Stimulated activated naive CD8-positive, alpha-beta T cell treated with anti-CD3 and anti-CD28 coated beads, Interleukin-15, Interleukin-2, amounts not matched to agents 100 U/mL and 50 U/mL, for 24 hours (primary cell): ENCODE measurements around the gene ZNF222.

Experiments
- ATAC-seq: fragments of 150-1000 bp; cut with Tn5 transposase; one replicate; pipeline ENCODE4 v1.10.0; 2021
- DNase-seq: peaks from one replicate; pipeline ENCODE4 v3.0.0; 2021

ZNF222 gene

DNA sequence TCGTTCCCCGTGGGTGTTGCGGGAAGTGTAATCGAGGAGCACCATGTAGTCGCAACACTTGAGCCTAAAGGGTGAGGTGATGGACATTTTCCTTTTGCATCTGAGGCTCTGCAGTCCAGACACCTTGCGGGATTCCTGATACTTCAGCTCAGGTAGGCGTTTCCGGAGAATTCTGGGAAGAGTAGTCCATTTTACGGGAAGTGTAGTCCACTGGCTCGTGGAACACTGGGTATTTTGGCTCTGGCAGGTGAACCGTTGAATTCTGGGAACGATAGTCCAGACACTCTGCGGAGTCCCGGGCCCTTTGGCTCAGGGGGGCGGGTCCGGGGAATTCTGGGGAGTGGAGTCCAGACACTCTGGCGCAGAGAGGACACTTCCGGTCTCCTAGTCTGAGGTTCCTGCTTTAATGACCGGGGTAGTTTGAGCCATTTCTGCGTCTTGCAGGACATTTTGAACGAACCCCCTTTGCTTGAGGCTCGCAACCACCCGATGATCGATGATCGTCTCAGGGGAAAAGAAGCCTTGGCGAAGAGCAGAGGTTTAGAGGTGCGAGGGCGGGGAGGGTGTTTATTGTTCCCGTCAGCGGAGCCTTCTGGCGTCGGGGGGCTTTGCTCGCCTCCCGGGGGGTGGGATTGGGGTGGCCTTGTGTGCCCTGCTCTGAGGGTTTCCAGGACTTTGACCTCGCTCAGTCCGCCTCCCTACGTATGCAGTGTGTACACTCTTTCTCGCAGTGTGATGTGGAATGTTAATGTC, 26.6 kb downstream of the ZNF222 start, which contains the start of gene ZNF223:
ZNF223 (plus strand) TSS at position 387 of the 753 bp plus-strand sequence. CDS start 3,141 bp downstream, outside the sequence.
- ATAC-seq (peak; percentile 85), DNase-seq (peak; percentile 63)

- ATAC-seq: no peak
- no peak for DNase-seq
Observed at GRCh38 chr19:44055870-44056269, 30.7 kb downstream of the ZNF222 start.

- no peak for DNase-seq
- no peak for ATAC-seq
Observed at GRCh38 chr19:44059229-44059628, 34.0 kb downstream of the ZNF222 start.

DNA sequence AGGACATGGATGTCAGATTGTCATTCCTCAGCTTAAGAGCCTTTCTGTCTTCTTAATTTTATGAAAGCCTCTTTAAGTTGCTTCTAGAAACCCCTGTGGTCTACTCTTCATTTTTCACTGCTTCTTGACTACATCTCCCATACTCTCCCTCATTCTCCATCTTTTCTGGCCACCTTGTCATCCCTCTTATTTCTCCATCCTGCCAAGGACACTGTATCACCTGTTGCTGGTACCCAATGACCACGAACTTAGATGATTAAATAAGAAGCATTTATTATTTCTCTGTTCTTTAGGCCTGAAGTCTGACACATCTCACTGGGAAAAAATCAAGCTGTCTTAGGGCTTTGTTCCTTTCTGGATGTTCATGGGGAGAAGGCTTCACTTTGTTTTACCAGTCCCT, 35.9 kb downstream of the ZNF222 start:
- DNase-seq (no peak), ATAC-seq (no peak)

DNA sequence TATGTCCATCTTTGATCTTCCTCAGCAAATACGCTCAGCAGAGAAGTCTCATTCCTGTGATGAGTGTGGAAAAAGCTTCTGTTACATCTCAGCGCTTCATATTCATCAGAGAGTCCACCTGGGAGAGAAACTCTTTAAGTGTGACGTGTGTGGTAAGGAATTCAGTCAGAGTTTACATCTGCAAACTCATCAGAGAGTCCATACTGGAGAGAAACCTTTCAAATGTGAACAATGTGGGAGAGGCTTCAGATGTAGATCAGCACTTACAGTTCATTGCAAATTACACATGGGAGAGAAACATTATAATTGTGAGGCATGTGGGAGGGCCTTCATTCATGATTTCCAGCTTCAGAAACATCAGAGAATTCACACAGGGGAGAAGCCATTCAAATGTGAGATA, 41.1 kb downstream of the ZNF222 start:
- DNase-seq (no peak), ATAC-seq (no peak)

- ATAC-seq: no peak
Observed at GRCh38 chr19:44069415-44069814, 44.2 kb downstream of the ZNF222 start.

GRCh38 chr19:44071824-44072542, 46.8 kb downstream of the ZNF222 start, which contains the start of gene ZNF284:
TSS of gene ZNF284 (plus strand) at chr19:44072159. CDS start at chr19:44076390, 4,231 bp downstream.
- ATAC-seq (peak; percentile 100), DNase-seq (peak; percentile 81)

More at GRCh38 chr19:44069415-44069814, 44.2 kb downstream of the ZNF222 start:
- DNase-seq: no peak

GRCh38 chr19:44072543-44073401, 47.6 kb downstream of the ZNF222 start:
- peak; percentile 10 for DNase-seq

DNA sequence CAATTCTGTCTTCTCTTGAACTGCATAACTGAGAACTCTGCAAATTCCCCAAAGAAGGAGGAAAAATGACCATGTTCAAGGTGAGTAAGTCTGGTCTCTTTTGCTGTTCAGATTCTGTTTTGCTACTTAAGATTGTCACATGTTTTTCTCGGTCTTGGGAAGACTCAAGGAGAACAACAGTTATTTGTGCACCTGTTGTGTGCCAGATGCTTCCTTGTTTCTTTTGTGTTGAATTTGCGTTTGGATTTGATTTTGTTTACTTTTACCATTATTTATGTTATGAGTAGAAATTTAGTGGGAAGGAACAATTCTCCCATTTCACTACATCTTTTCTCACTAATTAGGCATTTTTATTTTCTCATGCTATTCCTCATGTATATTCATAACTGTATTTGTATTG, 51.1 kb downstream of the ZNF222 start:
- ATAC-seq (no peak), DNase-seq (no peak)

More at GRCh38 chr19:44072543-44073401, 47.6 kb downstream of the ZNF222 start:
- ATAC-seq: no peak
